ENCODE results near the gene CDK18. TPM values are rescaled to one million over a fixed set of nuclear protein-coding genes. Genes with fewer than 3 reads are reported as not detected.

Gene CDK18
- total and polyA plus RNA-seq, 4 donors = 14.8 to 80.7 (median 33.1) TPM

- Histone ChIP-seq H3K27ac (ENCODE audit: low read depth in 1 of 2, low read length in 2 of 2) (peak overlapping the region in 1 of 2 donors; percentile 62), H3K27me3 (ENCODE audit: control insufficient read depth in 1 of 2, insufficient read depth in 2 of 2, low read length in 1 of 2) (no peaks in the 10 kb centered on the region)
- intact Hi-C loops (cut with DNase I) = no loop called here
Measured at GRCh38 chr1:205543351-205544301, 39.2 kb downstream of the CDK18 start.

GRCh38 chr1:205545001-205545919 is 40.8 kb downstream of the CDK18 start:
- ATAC-seq (ENCODE audit: low FRiP score) (no peak), DNase-seq (peak in 1 of 2 donors; percentile 77)
- no peak overlapping the region for H3K4me3 ChIP-seq (ENCODE audit: low read length in 2 of 2)
- H3K36me3 ChIP-seq (ENCODE audit: control insufficient read depth in 1 of 2, insufficient read depth in 2 of 2, low read length in 1 of 2) = no peaks in the 10 kb centered on the region
- 82 to 83% methylated on average over 19 of the region's 19 CpGs for WGBS, 2 donors
- no peaks in the 10 kb centered on the region for H3K4me1 ChIP-seq (ENCODE audit: control insufficient read depth in 1 of 2, insufficient read depth in 2 of 2, low read length in 2 of 2)
- intact Hi-C loops (cut with DNase I) = no loop called here
- no peaks in the 10 kb centered on the region for H3K27me3 ChIP-seq (ENCODE audit: control insufficient read depth in 1 of 2, insufficient read depth in 2 of 2, low read length in 1 of 2)
- H3K27ac ChIP-seq (ENCODE audit: low read depth in 1 of 2, low read length in 2 of 2) = no peak overlapping the region
- no peaks in the 10 kb centered on the region for H3K9me3 ChIP-seq (ENCODE audit: control insufficient read depth, low read length)

More at GRCh38 chr1:205543351-205544301, 39.2 kb downstream of the CDK18 start:
- 0 to 1% methylated on average over 25 of the region's 25 CpGs for WGBS, 2 donors
- no peaks in the 10 kb centered on the region for H3K4me1 ChIP-seq (ENCODE audit: control insufficient read depth in 1 of 2, insufficient read depth in 2 of 2, low read length in 2 of 2)
- no peaks in the 10 kb centered on the region for H3K9me3 ChIP-seq (ENCODE audit: control insufficient read depth, low read length)
- peak; percentile 90 for ATAC-seq (ENCODE audit: low FRiP score)
- peak; percentile 90 to 92 for DNase-seq
- H3K4me3 ChIP-seq (ENCODE audit: low read length in 2 of 2) = peak overlapping the region; percentile 42 to 60
- H3K36me3 ChIP-seq (ENCODE audit: control insufficient read depth in 1 of 2, insufficient read depth in 2 of 2, low read length in 1 of 2) = no peaks in the 10 kb centered on the region

GRCh38 chr1:205545991-205546390 is 41.5 kb downstream of the CDK18 start:
- H3K4me3 ChIP-seq (ENCODE audit: low read length in 2 of 2) = no peak overlapping the region
- H3K36me3 ChIP-seq (ENCODE audit: control insufficient read depth in 1 of 2, insufficient read depth in 2 of 2, low read length in 1 of 2) = no peaks in the 10 kb centered on the region
- intact Hi-C loops (cut with DNase I) = no loop called here
- H3K9me3 ChIP-seq (ENCODE audit: control insufficient read depth, low read length) = no peaks in the 10 kb centered on the region
- no peak overlapping the region for H3K27ac ChIP-seq (ENCODE audit: low read depth in 1 of 2, low read length in 2 of 2)
- DNase-seq (no peak), ATAC-seq (ENCODE audit: low FRiP score) (no peak)
- H3K4me1 ChIP-seq (ENCODE audit: control insufficient read depth in 1 of 2, insufficient read depth in 2 of 2, low read length in 2 of 2) = no peaks in the 10 kb centered on the region
- no peaks in the 10 kb centered on the region for H3K27me3 ChIP-seq (ENCODE audit: control insufficient read depth in 1 of 2, insufficient read depth in 2 of 2, low read length in 1 of 2)
- WGBS, 2 donors = 81 to 87% methylated on average over 5 of the region's 5 CpGs

- no peaks in the 10 kb centered on the region for H3K27me3 ChIP-seq (ENCODE audit: control insufficient read depth in 1 of 2, insufficient read depth in 2 of 2, low read length in 1 of 2)
Measured at GRCh38 chr1:205546541-205546940, 42.1 kb downstream of the CDK18 start.

GRCh38 chr1:205547936-205548827 is 43.7 kb downstream of the CDK18 start:
- no peak for ATAC-seq (ENCODE audit: low FRiP score)
- Histone ChIP-seq H3K9me3 (ENCODE audit: control insufficient read depth, low read length) (no peaks in the 10 kb centered on the region), H3K27me3 (ENCODE audit: control insufficient read depth in 1 of 2, insufficient read depth in 2 of 2, low read length in 1 of 2) (no peaks in the 10 kb centered on the region), H3K36me3 (ENCODE audit: control insufficient read depth in 1 of 2, insufficient read depth in 2 of 2, low read length in 1 of 2) (no peaks in the 10 kb centered on the region), H3K27ac (ENCODE audit: low read depth in 1 of 2, low read length in 2 of 2) (no peak overlapping the region), H3K4me3 (ENCODE audit: low read length in 2 of 2) (no peak overlapping the region), H3K4me1 (ENCODE audit: control insufficient read depth in 1 of 2, insufficient read depth in 2 of 2, low read length in 2 of 2) (no peaks in the 10 kb centered on the region)
- intact Hi-C loops (cut with DNase I) = no loop called here
- no peak for DNase-seq
- 65 to 67% methylated on average over 15 of the region's 15 CpGs for WGBS, 2 donors

More at GRCh38 chr1:205546541-205546940, 42.1 kb downstream of the CDK18 start:
- no peaks in the 10 kb centered on the region for H3K36me3 ChIP-seq (ENCODE audit: control insufficient read depth in 1 of 2, insufficient read depth in 2 of 2, low read length in 1 of 2)
- H3K4me1 ChIP-seq (ENCODE audit: control insufficient read depth in 1 of 2, insufficient read depth in 2 of 2, low read length in 2 of 2) = no peaks in the 10 kb centered on the region
- no peak overlapping the region for H3K4me3 ChIP-seq (ENCODE audit: low read length in 2 of 2)
- 70 to 90% methylated on average over 1 of the region's 1 CpG for WGBS, 2 donors
- no peak overlapping the region for H3K27ac ChIP-seq (ENCODE audit: low read depth in 1 of 2, low read length in 2 of 2)
- H3K9me3 ChIP-seq (ENCODE audit: control insufficient read depth, low read length) = no peaks in the 10 kb centered on the region
- intact Hi-C loops (cut with DNase I) = no loop called here
- ATAC-seq (ENCODE audit: low FRiP score) (no peak), DNase-seq (no peak)

GRCh38 chr1:205554026-205554811 is 49.8 kb downstream of the CDK18 start:
- ATAC-seq (ENCODE audit: low FRiP score) (no peak), DNase-seq (no peak)
- no peak overlapping the region for H3K4me3 ChIP-seq (ENCODE audit: low read length in 2 of 2)
- H3K4me1 ChIP-seq (ENCODE audit: control insufficient read depth in 1 of 2, insufficient read depth in 2 of 2, low read length in 2 of 2) = no peaks in the 10 kb centered on the region
- peaks cover 1 to 2% of the 10 kb centered on the region in 2 donors for H3K27me3 ChIP-seq (ENCODE audit: control insufficient read depth in 1 of 2, insufficient read depth in 2 of 2, low read length in 1 of 2)
- no peaks in the 10 kb centered on the region for H3K36me3 ChIP-seq (ENCODE audit: control insufficient read depth in 1 of 2, insufficient read depth in 2 of 2, low read length in 1 of 2)
- H3K9me3 ChIP-seq (ENCODE audit: control insufficient read depth, low read length) = no peaks in the 10 kb centered on the region
- H3K27ac ChIP-seq (ENCODE audit: low read depth in 1 of 2, low read length in 2 of 2) = no peak overlapping the region
- WGBS, 2 donors = 76 to 78% methylated on average over 3 of the region's 3 CpGs
- intact Hi-C loops (cut with DNase I) = no loop called here

GRCh38 chr1:205561501-205562203 is 57.2 kb downstream of the CDK18 start:
- WGBS, 2 donors = 85 to 94% methylated on average over 1 of the region's 1 CpG
- intact Hi-C loops (cut with DNase I) = no loop called here
- Histone ChIP-seq H3K36me3 (ENCODE audit: control insufficient read depth in 1 of 2, insufficient read depth in 2 of 2, low read length in 1 of 2) (no peaks in the 10 kb centered on the region), H3K9me3 (ENCODE audit: control insufficient read depth, low read length) (peaks cover 2% of the 10 kb centered on the region), H3K4me3 (ENCODE audit: low read length in 2 of 2) (peak overlapping the region in 1 of 2 donors; percentile 15), H3K27me3 (ENCODE audit: control insufficient read depth in 1 of 2, insufficient read depth in 2 of 2, low read length in 1 of 2) (peaks cover 1% of the 10 kb centered on the region in 2 donors), H3K4me1 (ENCODE audit: control insufficient read depth in 1 of 2, insufficient read depth in 2 of 2, low read length in 2 of 2) (no peaks in the 10 kb centered on the region), H3K27ac (ENCODE audit: low read depth in 1 of 2, low read length in 2 of 2) (no peak overlapping the region)
- DNase-seq = no peak
- ATAC-seq (ENCODE audit: low FRiP score) = no peak
